ENCODE measurements around the gene ACOX3. TPM values are rescaled to one million over a fixed set of nuclear protein-coding genes. Genes with fewer than 3 reads are reported as not detected.
"Not testable (repeated sequence)": the region's sequence is repeated elsewhere in the genome, so short reads cannot be mapped to it uniquely, and the experiment has no call there.

ACOX3 gene
- 10 to 100 TPM; 15.0 to 17.5 (median 15.7) TPM for polyA plus RNA-seq (ENCODE audit: insufficient read length in 4 of 4)

DNA sequence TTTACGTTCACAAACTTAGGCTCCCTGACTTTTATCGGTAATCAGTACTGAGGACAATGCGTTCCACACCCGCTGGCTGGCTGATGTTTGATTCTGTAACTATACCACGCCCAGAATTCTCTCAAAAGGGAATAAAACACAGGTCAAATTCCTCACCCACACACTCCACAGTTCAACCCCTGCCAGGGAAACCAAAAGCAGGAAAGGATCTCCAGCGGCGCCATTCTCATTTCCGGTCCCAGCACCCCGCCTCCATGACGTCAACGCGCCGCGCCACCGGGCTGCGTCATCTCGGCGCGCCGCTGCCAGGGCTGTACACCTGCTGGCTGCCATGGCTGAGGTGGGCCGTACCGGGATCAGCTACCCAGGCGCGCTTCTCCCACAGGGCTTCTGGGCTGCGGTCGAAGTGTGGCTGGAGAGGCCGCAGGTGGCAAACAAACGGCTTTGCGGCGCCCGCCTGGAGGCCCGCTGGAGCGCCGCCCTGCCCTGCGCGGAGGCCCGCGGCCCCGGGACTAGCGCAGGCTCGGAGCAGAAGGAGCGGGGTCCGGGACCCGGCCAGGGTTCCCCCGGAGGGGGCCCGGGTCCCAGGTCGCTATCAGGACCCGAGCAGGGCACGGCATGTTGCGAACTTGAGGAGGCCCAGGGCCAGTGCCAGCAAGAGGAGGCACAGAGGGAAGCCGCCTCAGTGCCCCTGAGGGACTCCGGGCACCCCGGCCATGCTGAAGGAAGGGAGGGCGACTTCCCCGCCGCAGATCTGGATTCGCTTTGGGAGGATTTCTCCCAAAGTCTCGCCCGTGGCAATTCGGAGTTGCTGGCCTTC is at the start of gene ACOX3, which contains the start of gene TRMT44:
TSS of gene ACOX3 (minus strand) at position 232 of the 820 bp plus-strand sequence. CDS start 24,202 bp downstream, outside the sequence.
TSS of gene TRMT44 (plus strand) at position 286 of the 820 bp plus-strand sequence. CDS start at position 332, 46 bp downstream.
- peak; percentile 82 to 96 (median 85) for DNase-seq (ENCODE audit: low read depth in 4 of 4, low spot score in 3 of 4)

DNA sequence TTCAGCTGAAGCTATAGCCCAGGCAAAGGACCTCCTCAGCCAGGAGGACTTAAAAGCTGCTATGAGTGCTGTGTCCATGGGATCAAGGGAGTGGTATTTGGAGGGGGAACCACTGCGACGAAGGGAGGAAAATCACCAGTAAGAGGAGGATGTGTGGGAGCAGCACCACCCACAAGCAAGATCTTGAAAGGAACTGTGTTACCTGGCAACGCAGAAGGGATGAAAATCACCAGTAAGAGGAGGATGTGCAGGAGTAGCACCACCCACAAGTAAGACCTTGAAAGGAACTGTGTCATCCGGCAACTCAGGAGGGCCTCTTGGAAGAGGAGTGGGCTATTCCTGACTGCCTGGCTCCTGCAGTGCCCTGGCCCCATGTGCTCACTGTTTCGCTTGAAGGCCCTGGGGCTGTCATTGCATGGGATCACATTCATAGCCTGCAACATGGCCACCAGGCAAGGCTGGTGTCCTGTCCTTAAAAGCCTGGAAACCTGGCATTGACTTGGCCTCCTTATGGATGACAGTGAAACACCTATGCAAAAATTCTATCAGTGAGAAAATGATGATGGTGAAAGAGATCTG is 48.4 kb upstream of the ACOX3 start:
- DNase-seq (ENCODE audit: low read depth in 4 of 4, low spot score in 3 of 4) = no peak

DNA sequence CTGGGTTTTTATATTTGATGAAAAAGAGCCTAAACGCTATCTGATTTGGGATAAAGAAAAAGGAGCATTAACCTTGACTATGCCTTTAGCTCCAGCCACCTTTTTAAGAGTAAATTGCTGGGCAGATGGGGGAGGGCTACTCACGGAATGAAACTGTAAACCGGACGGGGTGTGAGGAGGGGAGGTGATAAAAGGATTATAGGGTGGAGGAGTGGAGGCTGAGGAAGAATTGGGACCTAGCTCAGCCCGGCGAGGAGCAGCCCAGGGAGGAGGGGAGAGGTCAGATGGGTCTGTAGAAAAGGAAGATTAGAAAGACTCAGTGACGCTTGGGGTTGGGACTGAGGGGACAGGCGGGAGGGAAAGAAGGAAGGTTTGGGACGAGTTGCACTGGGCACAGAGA is 46.1 kb upstream of the ACOX3 start:
- DNase-seq (ENCODE audit: low read depth in 4 of 4, low spot score in 3 of 4) = not testable (repeated sequence)

DNA sequence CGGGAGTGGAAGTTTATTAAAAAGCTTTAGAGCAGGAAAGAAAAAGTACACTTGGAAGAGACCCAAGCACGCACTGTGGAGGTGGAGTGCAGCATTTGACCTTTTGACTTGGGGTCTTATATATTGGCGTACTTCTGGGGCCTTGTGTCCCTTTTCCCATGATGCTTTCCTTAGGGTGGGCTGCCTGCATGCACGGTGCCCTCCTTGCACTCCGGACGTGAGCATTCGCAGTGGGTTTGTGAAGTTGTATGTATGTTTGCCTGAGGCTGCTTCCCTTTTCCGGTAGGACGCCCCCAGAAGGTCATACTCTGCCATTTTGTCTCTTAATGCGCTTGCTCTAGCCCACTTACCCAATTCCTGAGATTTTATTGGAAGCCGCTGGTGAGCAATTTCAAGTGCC is 39.7 kb upstream of the ACOX3 start:
- no peak for DNase-seq (ENCODE audit: low read depth in 4 of 4, low spot score in 3 of 4)

DNA sequence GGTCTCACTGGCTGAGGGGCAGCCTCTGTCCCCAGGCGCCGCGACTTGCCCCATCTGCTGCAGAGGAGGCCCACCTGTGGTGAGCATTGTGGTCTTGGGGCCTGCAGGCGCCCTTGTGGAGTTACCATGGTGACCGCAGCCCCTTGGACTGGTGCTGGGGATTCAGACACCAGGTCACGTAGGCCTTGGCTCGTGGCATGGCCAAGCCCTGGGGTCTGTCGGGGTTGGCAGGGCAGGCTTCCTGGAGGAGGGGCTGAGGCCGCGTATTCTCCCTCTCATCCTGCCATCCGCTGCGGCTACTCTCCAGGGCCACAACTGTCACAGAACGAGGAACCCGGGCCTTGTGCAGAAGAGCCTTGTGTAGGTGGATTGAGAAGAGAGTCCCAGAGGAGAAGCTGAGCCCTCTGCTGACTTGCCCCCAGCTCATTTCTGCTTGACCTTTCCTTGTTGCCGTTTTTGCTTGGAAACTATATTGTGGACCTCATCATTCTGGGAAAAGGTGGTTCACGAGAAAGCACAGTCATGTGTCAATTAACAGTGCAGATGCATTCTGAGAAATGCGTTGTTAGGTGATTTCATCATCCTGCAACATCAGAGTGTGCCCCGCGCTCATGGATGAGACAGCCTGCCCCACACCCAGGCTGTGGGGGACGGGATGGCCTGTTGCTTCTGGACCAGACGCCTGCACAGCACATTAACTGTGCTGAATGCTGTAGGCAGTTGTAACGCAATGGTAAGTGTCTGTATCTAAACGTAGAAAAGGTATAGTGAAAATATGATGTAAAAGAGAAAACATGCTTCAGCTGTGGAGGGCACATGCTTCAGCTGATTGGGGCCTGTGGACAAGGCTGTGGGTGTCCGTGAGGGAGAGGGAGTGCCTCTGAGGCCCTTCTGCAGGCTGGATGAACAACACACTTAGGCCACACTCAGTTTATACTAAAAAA is 38.5 kb upstream of the ACOX3 start:
- no peak for DNase-seq (ENCODE audit: low read depth in 4 of 4, low spot score in 3 of 4)

DNA sequence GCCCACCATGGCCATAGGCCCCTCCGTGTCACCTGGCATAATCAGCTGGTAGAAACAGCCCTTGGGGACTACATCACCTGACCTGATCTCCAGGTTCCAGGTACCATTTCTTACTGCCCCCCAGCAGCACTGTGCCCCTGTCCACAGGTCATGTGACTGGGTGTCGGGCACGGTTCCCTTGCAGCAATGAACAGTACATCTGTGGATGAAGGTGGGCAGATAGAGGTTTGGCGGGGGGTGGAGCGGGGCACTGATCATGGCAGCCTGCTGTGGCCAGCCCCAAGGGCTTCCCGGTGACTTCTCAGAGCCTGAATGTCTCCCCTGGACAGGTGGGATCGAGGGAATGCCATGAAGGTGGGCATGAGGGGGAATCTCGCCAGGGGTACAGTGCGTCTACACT is 37.8 kb upstream of the ACOX3 start:
- DNase-seq (ENCODE audit: low read depth in 4 of 4, low spot score in 3 of 4) = no peak

DNA sequence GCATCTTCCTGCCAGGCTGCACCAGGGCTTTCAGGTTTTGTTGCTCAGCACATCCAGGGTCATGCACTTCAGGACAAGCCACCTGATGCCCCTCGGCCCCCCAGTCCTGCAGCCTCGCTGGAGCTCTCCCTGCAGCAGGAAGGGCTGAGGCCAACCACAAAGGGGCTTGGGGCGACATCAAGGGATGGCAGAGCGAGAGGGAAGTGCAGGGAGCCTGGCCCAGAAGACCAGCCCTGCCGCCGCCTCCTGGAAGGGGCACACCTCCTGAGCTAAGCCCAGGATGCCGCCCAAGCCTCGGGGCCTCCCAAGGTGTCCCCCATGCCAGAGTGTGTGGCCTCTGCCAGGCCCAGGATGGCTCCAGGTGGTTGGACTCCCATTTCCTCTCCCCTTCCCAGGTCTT is 37.2 kb upstream of the ACOX3 start:
- no peak for DNase-seq (ENCODE audit: low read depth in 4 of 4, low spot score in 3 of 4)

DNA sequence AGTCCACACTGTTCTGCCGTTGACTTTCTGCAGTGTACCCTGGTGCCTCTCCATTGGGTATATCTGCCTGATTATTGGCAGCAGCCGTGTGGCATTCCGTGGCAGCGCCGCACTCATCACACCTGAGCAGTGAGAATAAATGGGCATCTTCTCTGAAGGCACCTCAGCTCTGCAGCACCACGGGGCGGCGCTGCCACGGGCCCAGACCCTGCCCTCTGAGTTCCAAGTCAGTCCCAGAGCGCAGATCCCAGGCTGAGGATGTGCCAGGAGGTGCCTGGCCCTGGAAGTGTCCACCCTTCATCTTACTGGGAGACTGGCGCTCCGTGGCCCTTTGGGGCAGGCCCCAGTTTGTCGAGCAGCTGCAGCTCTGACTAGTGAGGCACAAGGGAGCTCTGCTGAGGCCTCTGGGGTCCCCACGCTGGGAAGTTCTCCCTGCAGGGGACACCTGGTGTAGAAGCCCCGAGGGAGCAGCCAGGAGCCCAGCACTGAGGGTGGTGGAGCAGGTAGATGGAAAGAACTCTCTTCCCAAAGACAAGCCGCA is 36.6 kb upstream of the ACOX3 start:
- no peak for DNase-seq (ENCODE audit: low read depth in 4 of 4, low spot score in 3 of 4)

DNA sequence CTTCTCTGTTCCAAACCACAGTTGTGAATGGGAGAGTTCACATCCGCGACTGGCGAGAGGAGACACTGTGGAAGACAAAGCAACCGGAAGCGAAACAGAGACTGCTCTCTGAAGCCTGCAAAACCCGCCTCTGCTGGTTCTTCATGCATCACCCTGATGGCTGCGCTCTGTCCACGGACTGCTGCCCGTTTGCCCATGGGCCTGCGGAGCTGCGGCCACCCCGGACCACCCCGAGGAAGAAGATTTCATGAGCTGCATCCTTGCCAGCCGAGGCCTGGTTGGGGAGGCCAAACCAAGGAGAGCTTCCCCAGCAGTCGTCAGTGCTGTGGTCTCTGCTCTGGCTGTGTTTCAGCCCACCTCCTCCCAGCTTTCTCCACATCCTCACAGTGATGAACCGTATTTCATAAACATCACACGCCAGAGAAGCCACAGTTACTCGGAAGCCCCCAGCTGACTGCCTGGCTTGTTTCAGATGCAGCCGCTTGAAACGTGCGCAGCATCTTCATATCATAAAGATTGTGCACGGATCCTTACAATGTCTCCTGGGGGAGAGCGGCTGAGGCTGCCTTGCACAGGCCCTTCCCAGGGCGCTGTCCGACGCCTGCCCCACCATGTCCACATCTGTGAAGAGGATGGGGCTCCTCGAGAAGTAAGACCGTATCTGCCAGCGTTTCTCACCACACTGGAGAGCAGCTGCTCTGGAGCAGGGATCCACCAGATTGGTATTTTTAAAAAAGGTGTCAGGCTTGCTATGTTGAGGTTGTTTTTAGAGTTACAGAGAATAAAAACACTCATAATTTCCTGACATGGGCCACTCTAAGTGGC is 35.4 kb upstream of the ACOX3 start:
- no peak for DNase-seq (ENCODE audit: low read depth in 4 of 4, low spot score in 3 of 4)

DNA sequence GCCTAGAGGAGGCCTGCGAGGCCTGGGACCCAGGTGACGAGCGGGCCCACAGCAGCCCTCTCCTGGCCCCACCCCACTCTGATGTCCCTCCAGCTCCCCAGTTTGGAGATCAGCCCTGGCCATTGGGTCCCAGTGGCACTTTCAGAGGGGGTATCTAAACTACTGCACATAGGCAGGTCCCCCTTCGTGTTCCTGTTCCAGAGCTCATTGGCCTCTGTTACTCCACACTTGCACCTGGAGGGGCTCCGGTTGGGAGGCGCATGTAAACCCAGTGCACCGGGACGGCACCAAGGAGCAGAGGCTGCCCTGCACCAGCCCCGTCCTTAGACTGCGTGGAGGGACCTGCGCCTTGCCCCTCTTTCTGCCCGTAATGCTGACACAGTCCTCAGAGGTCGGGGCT is 34.3 kb upstream of the ACOX3 start:
- no peak for DNase-seq (ENCODE audit: low read depth in 4 of 4, low spot score in 3 of 4)

DNA sequence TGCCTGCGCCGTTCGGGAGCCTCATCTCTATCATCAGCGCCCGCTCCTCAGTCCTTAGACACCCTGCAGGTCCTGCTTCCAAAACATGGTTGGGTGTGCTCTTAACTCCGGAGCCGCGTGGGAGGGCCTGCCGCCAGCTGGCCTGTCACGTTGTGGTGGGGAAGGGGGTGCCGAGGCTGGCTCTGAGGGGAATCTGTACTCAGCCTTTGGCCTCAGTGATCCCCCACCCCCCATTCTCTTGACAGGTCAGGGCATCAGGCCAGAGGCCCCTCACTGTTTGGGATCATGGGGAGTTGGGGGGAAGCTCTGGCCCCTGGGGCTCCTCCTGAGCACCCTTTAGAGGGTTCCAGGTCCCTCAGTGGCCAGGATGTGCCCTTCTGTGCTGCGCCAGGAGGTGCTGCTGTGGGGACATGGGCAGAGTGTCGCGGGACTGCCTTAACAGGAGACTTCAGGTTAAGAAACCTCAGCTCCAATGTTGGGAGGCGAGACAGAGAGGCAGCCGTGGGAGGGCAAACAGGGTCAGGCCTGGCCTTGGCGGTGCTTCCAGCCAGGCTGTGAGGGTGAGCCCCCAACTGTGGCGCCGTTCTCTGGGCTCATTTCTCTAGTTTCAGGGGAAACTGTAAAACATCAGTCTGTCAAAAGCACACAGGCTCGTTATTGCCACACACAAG is 33.5 kb upstream of the ACOX3 start:
- no peak for DNase-seq (ENCODE audit: low read depth in 4 of 4, low spot score in 3 of 4)

DNA sequence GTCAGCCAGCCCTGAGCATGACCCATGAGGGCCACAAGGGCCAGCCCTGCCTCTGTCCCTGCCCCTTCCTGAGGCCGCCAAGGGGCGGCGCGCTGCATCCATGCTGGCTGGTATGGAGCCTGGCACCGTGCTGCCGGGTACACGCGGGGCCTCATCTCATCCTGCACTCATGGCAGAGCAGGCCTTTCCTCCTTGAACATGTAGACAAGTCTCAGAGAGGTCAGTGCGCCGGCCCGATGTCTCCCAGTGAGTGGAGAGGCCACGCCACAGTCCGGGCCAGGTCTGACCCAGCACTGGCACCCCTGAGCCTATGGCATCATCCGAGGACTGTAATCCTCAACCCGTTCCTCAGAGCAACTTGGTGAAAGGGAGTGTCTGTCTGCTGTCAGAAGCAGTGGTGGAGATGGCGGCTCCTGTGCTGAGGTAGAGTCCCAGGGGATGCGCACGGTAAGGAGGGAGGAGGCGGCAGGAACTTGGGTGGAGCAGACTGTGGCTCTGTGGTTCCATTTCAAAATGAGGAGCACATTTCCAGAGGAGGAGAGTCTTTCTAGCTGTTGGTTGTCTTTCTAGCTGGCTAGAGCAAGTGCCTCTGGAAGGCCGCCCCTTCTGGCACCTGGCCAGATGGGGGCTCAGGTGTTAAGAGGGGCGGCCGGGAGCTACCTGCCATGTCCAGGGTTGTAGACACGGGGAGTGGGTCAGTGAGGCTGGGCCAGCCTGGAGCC is 32.8 kb upstream of the ACOX3 start:
- DNase-seq (ENCODE audit: low read depth in 4 of 4, low spot score in 3 of 4) = no peak

DNA sequence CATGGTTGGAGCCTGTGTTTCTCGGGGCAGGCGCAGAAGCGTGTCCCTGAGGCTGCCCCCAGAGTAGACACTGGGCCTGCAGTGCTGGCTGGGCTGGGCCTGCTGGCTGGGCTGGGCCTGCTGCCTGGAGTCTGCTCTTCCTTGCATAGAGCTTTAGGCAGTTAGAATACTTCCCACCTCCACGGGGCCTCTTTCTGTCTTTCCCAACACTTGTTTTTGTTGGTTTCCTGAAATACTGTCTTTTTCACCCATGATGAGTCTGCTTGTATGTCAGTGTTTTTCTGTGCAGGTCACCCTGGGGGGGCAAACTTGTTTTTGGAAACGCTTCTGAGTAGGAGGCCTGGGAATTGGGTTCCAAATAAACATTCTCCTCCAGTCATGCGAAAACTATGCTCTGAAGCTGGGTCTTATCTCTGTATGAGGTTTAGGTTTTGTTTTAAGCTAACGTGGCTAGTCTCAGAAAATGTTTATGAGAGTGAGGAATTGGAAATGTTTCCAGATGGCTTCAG is 32.2 kb upstream of the ACOX3 start:
- DNase-seq (ENCODE audit: low read depth in 4 of 4, low spot score in 3 of 4) = peak in 3 of 4 donors; percentile 35 to 65 (median 47)

DNA sequence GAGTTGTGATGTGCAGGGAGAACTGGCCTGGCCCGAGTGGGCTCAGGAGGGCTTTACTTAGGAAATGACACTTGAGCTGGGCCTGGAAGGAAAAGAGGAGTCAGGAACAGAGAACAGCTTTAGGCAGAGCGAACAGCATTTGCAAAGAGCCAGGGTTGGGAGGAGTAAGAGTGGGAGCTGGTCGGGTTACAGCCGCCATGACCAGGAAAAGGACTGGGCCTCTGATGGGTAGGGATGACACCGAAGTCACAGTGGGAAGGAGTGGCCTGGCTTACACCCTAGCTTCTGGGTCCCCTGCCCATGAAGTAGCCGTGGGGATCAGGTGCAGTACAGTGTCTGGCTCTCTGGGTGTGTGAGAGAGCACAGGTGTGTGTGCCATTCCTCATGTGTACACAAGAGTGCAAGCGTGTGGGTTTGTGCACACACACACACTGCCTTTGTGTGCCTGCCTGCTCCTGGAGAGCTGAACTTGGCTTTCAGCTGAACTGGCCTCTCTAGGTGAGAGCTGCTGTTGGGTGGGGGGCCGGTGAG is 31.7 kb upstream of the ACOX3 start:
- no peak for DNase-seq (ENCODE audit: low read depth in 4 of 4, low spot score in 3 of 4)

DNA sequence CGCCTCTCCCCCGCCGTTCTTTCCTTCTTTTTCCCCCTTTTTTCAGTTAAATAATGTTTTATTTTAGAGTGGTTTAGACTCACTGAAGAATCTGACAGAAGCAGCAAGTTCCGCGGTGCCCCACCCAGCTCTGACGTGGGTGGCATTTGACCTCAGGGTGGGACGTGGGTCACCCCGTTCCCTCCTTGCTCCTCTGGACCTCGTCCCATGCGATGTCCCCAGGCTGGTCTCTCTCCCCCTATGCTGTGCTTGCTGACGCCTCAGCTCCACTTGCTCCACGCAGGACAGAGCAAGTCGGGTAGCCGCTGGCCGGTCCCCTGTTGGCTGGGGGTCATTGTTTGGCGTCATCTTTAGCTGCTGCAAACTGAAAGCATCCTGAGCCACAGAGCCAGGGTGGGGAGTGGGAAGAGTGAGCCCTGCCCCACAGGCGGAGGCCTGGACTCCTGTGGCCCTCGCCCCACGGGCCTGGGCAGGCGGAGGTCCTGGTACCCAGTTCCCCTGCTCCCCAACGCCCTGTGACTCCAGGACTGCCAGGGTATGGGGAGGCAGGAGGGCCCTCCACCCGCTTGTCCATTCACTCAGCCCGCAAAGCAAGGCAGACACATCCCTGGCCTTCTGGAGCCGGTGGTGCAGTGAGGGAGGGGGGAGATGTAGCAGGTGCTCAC is 30.8 kb upstream of the ACOX3 start:
- DNase-seq (ENCODE audit: low read depth in 4 of 4, low spot score in 3 of 4) = no peak

DNA sequence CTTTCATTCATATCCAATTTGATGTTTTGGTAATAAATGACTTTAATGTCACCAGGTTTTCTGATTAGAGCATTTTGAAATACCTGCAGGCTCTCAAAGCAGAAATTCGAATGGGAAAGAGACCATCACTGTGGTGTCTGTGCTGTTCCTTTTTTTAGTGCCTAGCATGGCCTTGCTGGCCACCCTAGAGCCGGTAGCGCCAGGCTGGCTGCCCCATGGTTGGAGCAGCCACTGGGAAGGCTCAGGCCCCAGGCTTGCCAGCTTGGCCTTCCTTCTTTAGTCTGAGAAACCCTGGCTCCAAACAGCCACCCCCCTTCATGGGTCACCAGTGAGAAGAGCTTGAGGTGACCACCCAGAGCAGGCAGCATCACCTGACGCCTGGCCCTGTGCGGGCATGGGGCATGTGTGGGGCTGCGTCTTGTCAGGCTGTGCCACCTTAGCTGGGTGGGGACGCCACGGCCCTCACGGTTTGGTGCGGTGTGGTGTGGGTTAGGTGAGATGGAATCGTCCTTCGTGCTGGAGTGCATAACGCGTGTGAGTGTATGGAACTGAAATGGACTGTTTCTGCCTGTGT is 30.0 kb upstream of the ACOX3 start:
- no peak for DNase-seq (ENCODE audit: low read depth in 4 of 4, low spot score in 3 of 4)

DNA sequence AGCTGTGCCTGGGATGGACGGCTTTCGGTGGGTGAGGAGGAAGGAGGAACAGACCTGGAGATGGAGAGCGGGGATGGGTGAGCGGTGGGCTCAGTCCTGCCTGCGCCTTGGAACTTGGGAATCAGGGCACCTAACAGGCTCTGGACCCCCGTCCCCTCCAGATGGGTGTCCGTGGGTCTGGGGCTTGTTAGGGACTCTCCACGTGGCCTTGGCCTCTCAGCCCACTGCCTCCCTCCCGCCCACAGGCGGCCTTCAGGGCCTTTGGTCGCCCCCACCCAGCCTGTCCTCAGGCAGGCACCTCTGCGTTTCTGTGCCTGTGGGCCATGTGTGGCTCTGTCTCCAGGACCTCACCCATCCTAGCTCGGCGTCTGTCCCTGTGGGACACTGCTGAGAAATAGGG is 29.0 kb upstream of the ACOX3 start:
- no peak for DNase-seq (ENCODE audit: low read depth in 4 of 4, low spot score in 3 of 4)
